Measurements from ENCODE around the gene NLRC4. TPM values are rescaled to one million over a fixed set of nuclear protein-coding genes. Genes with fewer than 3 reads are reported as not detected.
"Not testable (repeated sequence)": the region's sequence is repeated elsewhere in the genome, so short reads cannot be mapped to it uniquely, and the experiment has no call there.

The NLRC4 gene
- polyA plus RNA-seq (ENCODE audit: low read depth in 6 of 6), result 1 to 10 TPM in 2 of 6 donors, under 1 TPM in 3, not detected in 1; 0.41 to 1.7 (median 0.95) TPM

GRCh38 chr2:32264422-32265105 lies at the start of gene NLRC4:
Gene NLRC4 (minus strand): TSS chr2:32264886. CDS start chr2:32256775, 8,111 bp downstream.
- H3K27me3 Mint-ChIP-seq, result peaks cover 0 to 3% (median 0%) of the 10 kb centered on the region in 3 donors
- H3K4me3 Mint-ChIP-seq, result peak within 1 kb of the TSS; percentile 59 to 95 (median 80)
- DNase-seq (peak; percentile 43), ATAC-seq (ENCODE audit: low read depth in 2 of 2) (peak; percentile 90 to 96)
- peak within 1 kb of the TSS; percentile 70 to 94 (median 91) for H3K27ac Mint-ChIP-seq
- H3K4me1 Mint-ChIP-seq, result peaks cover 18 to 33% (median 29%) of the 10 kb centered on the region in 3 donors
- no peaks in the 10 kb centered on the region for H3K36me3 Mint-ChIP-seq
- no peaks in the 10 kb centered on the region for H3K9me3 Mint-ChIP-seq

GRCh38 chr2:32310577-32310976 lies 45.9 kb upstream of the NLRC4 start:
- ATAC-seq (ENCODE audit: low read depth in 2 of 2) (no peak), DNase-seq (no peak)
- peaks cover 0 to 7% of the 10 kb centered on the region in 2 donors for H3K36me3 Mint-ChIP-seq
- no peaks in the 10 kb centered on the region for H3K27me3 Mint-ChIP-seq
- no peak overlapping the region for H3K4me3 Mint-ChIP-seq
- H3K9me3 Mint-ChIP-seq, result no peaks in the 10 kb centered on the region
- H3K27ac Mint-ChIP-seq, result no peak overlapping the region
- H3K4me1 Mint-ChIP-seq, result no peaks in the 10 kb centered on the region

- not testable (repeated sequence) for H3K4me3 Mint-ChIP-seq
Observed at GRCh38 chr2:32293966-32294562, 29.4 kb upstream of the NLRC4 start.

GRCh38 chr2:32293493-32293892 lies 28.8 kb upstream of the NLRC4 start:
- not testable (repeated sequence) for H3K27ac Mint-ChIP-seq; H3K27me3 Mint-ChIP-seq; H3K9me3 Mint-ChIP-seq; ATAC-seq (ENCODE audit: low read depth in 2 of 2); H3K4me1 Mint-ChIP-seq; DNase-seq; H3K4me3 Mint-ChIP-seq
- peaks cover 0 to 11% of the 10 kb centered on the region in 2 donors for H3K36me3 Mint-ChIP-seq

More at GRCh38 chr2:32293966-32294562, 29.4 kb upstream of the NLRC4 start:
- not testable (repeated sequence) for H3K27ac Mint-ChIP-seq; H3K4me1 Mint-ChIP-seq; H3K27me3 Mint-ChIP-seq; DNase-seq; H3K9me3 Mint-ChIP-seq; ATAC-seq (ENCODE audit: low read depth in 2 of 2)
- H3K36me3 Mint-ChIP-seq, result peaks cover 0 to 11% of the 10 kb centered on the region in 2 donors

- peaks cover 8 to 15% (median 11%) of the 10 kb centered on the region in 3 donors for H3K4me1 Mint-ChIP-seq
- H3K4me3 Mint-ChIP-seq, result no peak overlapping the region
- no peak overlapping the region for H3K27ac Mint-ChIP-seq
- DNase-seq, result no peak
- peaks cover 0 to 11% of the 10 kb centered on the region in 2 donors for H3K36me3 Mint-ChIP-seq
- no peaks in the 10 kb centered on the region for H3K27me3 Mint-ChIP-seq
- H3K9me3 Mint-ChIP-seq, result peaks cover 0 to 2% (median 0%) of the 10 kb centered on the region in 7 donors
- ATAC-seq (ENCODE audit: low read depth in 2 of 2), result no peak
Observed at GRCh38 chr2:32291746-32292145, 27.1 kb upstream of the NLRC4 start.

- Mint-ChIP-seq H3K36me3 (peaks cover 0 to 2% of the 10 kb centered on the region in 2 donors), H3K27ac (no peak overlapping the region), H3K27me3 (no peaks in the 10 kb centered on the region)
Observed at GRCh38 chr2:32290000-32290339, 25.3 kb upstream of the NLRC4 start.

GRCh38 chr2:32289165-32289999 lies 24.7 kb upstream of the NLRC4 start:
- Mint-ChIP-seq H3K4me1 (peaks cover 15 to 27% (median 23%) of the 10 kb centered on the region in 3 donors), H3K4me3 (no peak overlapping the region), H3K9me3 (peaks cover 0 to 2% (median 0%) of the 10 kb centered on the region in 7 donors), H3K36me3 (peaks cover 2 to 7% of the 10 kb centered on the region in 2 donors), H3K27ac (peak overlapping the region in 3 of 6 donors; percentile 39 to 42 (median 41)), H3K27me3 (no peaks in the 10 kb centered on the region)
- DNase-seq (no peak), ATAC-seq (ENCODE audit: low read depth in 2 of 2) (no peak)

More at GRCh38 chr2:32290000-32290339, 25.3 kb upstream of the NLRC4 start:
- H3K4me3 Mint-ChIP-seq, result no peak overlapping the region
- peaks cover 9 to 21% (median 17%) of the 10 kb centered on the region in 3 donors for H3K4me1 Mint-ChIP-seq
- ATAC-seq (ENCODE audit: low read depth in 2 of 2), result no peak
- peaks cover 0 to 2% (median 0%) of the 10 kb centered on the region in 7 donors for H3K9me3 Mint-ChIP-seq
- no peak for DNase-seq

GRCh38 chr2:32284321-32284720 lies 19.6 kb upstream of the NLRC4 start:
- Mint-ChIP-seq H3K27ac (peak overlapping the region in 2 of 6 donors; percentile 16 to 49), H3K36me3 (peaks cover 10 to 16% of the 10 kb centered on the region in 2 donors), H3K4me3 (peak overlapping the region in 1 of 8 donors; percentile 74), H3K4me1 (peaks cover 28 to 51% (median 32%) of the 10 kb centered on the region in 3 donors), H3K9me3 (no peaks in the 10 kb centered on the region), H3K27me3 (no peaks in the 10 kb centered on the region)
- no peak for DNase-seq
- no peak for ATAC-seq (ENCODE audit: low read depth in 2 of 2)

- Mint-ChIP-seq H3K27me3 (peaks cover 2 to 11% (median 7%) of the 10 kb centered on the region in 3 donors), H3K4me1 (peaks cover 18 to 31% (median 20%) of the 10 kb centered on the region in 3 donors), H3K27ac (peak overlapping the region; percentile 83 to 99 (median 96)), H3K4me3 (peak overlapping the region; percentile 85 to 97 (median 92)), H3K36me3 (peaks cover 7 to 9% of the 10 kb centered on the region in 2 donors), H3K9me3 (peaks cover 0 to 4% (median 0%) of the 10 kb centered on the region in 7 donors)
- DNase-seq (no peak), ATAC-seq (ENCODE audit: low read depth in 2 of 2) (no peak)
Observed at GRCh38 chr2:32278478-32278853, 13.8 kb upstream of the NLRC4 start.

- H3K27ac Mint-ChIP-seq, result peak within 1 kb of the TSS; percentile 98 to 99 (median 98)
- H3K4me1 Mint-ChIP-seq, result peaks cover 13 to 27% (median 15%) of the 10 kb centered on the region in 3 donors
- H3K36me3 Mint-ChIP-seq, result peaks cover under 1 to 4% of the 10 kb centered on the region in 2 donors
- peaks cover 4 to 11% (median 7%) of the 10 kb centered on the region in 3 donors for H3K27me3 Mint-ChIP-seq
- ATAC-seq (ENCODE audit: low read depth in 2 of 2) (peak; percentile 94 to 95), DNase-seq (peak; percentile 93)
- peak within 1 kb of the TSS; percentile 85 to 97 (median 92) for H3K4me3 Mint-ChIP-seq
- peaks cover 0 to 4% (median 0%) of the 10 kb centered on the region in 7 donors for H3K9me3 Mint-ChIP-seq
Observed at GRCh38 chr2:32277674-32278477, 13.2 kb upstream of the NLRC4 start, which contains the start of gene YIPF4. Gene YIPF4 (plus strand): TSS chr2:32277904. CDS start chr2:32278156, 252 bp downstream.

GRCh38 chr2:32277363-32277673 lies 12.6 kb upstream of the NLRC4 start:
- no peak for DNase-seq
- ATAC-seq (ENCODE audit: low read depth in 2 of 2), result no peak
- H3K4me3 Mint-ChIP-seq, result peak overlapping the region; percentile 85 to 97 (median 92)
- peak overlapping the region; percentile 98 to 99 (median 98) for H3K27ac Mint-ChIP-seq
- H3K27me3 Mint-ChIP-seq, result peaks cover 7 to 11% (median 7%) of the 10 kb centered on the region in 3 donors
- peaks cover 13 to 27% (median 15%) of the 10 kb centered on the region in 3 donors for H3K4me1 Mint-ChIP-seq
- H3K9me3 Mint-ChIP-seq, result peaks cover 0 to 4% (median 0%) of the 10 kb centered on the region in 7 donors
- H3K36me3 Mint-ChIP-seq, result peaks cover 0 to 4% of the 10 kb centered on the region in 2 donors

GRCh38 chr2:32275790-32276189 lies 11.1 kb upstream of the NLRC4 start:
- not testable (repeated sequence) for ATAC-seq (ENCODE audit: low read depth in 2 of 2); DNase-seq; H3K9me3 Mint-ChIP-seq; H3K36me3 Mint-ChIP-seq
- peak overlapping the region in 4 of 8 donors; percentile 10 to 92 (median 52) for H3K4me3 Mint-ChIP-seq
- H3K27ac Mint-ChIP-seq, result peak overlapping the region in 2 of 6 donors; percentile 13 to 72
- peaks cover 7 to 11% (median 9%) of the 10 kb centered on the region in 3 donors for H3K27me3 Mint-ChIP-seq
- H3K4me1 Mint-ChIP-seq, result peaks cover 11 to 25% (median 13%) of the 10 kb centered on the region in 3 donors

All from naive B cell (primary cell).